Purkinje cell (primary cell): Measurements from ENCODE around the gene LRRC26. TPM values are rescaled to one million over a fixed set of nuclear protein-coding genes. Genes with fewer than 3 reads are reported as not detected.

Source experiments
- polyA plus RNA-seq: library from polyadenylated mRNA; unstranded; fragments of >200 nt; fragmentation: Nextera tagmentation; gene quantifications from 2 replicates; pipeline ENCODE4 v1.2.1, GENCODE V29; 2014

Gene LRRC26, protein sequence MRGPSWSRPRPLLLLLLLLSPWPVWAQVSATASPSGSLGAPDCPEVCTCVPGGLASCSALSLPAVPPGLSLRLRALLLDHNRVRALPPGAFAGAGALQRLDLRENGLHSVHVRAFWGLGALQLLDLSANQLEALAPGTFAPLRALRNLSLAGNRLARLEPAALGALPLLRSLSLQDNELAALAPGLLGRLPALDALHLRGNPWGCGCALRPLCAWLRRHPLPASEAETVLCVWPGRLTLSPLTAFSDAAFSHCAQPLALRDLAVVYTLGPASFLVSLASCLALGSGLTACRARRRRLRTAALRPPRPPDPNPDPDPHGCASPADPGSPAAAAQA
- polyA plus RNA-seq = not detected in 2 replicates

DNA sequence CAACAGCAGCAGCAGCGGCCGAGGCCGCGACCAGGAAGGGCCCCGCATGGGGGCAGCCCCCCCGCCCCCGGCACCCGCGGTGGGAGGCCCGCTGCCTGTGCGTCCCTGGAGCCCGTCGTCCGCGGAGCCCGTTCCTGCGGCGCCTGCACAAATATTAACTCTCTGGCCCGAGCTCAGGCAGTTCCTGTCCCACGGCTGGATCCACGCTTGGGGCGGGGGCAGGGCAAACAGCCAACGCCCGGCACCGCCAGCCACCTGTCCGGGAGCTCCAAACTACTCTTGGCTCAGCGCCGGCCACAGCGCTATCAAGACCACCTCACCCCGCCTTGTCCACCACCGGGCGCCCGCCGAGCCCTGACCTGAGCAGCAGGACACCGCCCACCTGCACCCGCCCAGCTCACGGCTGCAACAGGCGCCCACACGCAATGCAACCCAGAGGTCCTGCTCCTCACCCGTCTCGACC is at the start of gene LRRC26:
Gene LRRC26 (minus strand): TSS at position 156 of the 463 bp plus-strand sequence. CDS start 108 bp downstream, at position 48.

DNA sequence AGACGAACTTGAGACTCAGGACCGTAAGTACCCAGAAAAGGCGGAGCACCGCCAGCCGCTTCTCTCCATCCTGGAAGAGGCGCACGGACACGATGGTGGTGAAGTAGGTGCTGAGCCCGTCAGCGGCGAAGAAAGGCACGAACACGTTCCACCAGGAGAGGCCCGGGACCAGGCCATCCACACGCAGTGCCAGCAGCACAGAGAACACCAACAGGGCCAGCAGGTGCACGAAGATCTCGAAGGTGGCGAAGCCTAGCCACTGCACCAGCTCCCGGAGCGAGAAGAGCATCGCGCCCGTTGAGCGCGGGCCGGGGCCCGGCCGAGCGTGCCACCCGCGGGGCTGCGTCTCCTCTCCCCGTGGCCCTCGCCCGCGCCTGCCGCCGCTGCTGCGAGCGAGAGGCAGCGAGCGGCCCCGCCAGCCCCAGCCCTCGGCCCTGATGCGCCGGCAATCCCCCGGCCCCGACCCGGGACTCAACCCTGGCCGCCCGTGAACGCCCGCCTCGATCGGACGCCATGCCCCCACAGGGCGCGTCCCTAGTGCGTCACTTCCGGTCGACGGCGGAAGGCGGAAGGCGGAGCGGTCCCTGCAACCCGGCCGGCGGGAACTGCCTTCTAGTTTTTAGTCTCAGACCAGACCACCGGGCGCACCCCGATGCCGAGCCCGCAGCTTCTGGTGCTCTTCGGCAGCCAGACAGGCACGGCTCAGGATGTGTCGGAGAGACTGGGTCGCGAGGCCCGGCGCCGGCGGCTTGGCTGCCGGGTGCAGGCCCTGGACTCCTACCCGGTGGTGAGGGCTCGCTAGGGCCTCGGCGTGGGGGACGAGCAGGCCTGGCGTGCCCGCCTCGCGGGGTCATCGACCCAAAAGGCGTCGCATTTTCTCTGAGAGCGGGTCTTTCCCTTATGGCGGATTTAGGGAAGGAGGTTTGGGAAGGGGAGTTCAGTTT is 35.5 kb upstream of the LRRC26 start, which contains the start of the genes NDOR1 and TMEM203:
Gene NDOR1 (plus strand): TSS at position 575 of the 944 bp plus-strand sequence. CDS start 78 bp downstream, at position 653.
Gene TMEM203 (minus strand): TSS at position 523 of the 944 bp plus-strand sequence. CDS start 234 bp downstream, at position 289.

DNA sequence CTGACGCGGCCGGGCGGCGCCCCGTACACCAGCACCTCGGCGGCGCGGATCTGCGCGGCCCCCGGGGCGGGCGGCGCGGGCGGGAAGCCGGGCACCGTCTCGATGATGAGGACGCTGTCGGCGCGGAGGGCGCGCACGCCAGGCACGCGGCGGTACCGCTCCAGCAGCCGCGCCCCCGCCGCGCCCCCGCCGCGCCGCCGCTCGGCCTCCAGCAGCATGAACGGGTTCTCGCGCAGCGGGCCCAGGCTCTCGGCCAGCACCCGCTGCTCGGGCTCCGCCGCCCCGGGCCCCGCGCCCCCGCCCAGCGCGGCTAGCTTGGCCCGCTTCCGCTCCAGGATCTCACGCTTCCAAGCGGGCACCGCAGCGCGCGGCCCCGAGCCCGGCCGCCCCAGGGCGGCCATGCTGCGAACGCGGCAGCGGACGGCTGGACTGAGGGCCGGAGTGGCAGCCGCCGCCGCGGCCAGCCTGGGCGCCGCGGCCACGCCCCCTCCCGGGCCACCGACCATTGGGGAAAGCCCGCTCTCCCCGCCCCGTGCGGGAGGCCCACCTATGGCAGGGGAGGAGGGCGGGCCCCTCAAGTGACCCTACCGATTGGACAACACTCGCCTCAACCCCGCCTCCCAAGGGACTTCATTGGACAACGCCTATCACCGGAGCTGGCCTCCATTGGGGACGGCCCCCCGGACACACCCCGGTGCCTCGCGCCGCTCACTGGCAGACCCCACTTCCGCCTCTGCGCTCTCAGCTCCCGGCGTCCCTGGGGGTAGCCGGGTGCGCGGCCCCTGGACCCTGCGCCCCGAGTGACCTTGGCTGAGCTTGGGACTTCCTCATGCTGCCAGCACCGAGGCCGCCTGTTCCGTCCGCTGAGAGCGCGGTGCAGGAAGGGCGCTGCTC is 30.7 kb upstream of the LRRC26 start, which contains the start of gene TPRN:
Gene TPRN (minus strand): TSS at position 431 of the 894 bp plus-strand sequence. CDS start 30 bp downstream, at position 401.

DNA sequence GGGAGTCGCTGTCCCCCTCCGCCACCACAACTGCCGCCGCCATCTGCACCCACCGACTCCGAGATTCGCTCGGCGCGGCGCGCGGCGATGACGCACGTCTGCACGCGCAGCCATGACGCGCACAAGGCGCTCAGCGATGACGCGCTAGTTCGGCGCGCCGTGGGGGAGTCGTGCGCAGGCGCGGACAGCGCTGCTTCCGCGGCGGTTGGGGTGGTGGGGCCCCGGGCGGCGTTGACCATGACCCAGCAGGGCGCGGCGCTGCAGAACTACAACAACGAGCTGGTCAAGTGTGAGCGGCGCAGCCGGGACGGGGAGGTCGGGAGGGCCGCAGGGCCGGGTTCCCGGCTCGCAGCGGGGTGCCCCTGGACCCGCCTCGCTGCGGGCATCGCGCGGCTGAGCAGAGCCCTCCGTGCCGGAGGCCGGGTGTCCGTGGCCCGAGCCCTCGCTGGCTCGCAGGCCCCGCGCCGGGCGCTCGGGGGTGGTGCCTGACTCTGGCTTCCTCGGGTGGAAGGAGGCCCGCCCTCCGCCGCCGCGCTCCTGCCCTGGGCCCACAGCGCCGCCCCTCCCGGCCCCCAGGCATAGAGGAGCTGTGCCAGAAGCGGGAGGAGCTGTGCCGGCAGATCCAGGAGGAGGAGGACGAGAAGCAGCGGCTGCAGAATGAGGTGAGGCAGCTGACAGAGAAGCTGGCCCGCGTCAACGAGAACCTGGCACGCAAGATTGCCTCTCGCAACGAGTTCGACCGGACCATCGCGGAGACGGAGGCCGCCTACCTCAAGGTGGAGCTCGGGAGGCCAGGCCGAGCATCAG is 18.8 kb upstream of the LRRC26 start, which contains the start of the genes ANAPC2 and SSNA1:
Gene ANAPC2 (minus strand): TSS at position 71 of the 807 bp plus-strand sequence. CDS start 28 bp downstream, at position 43.
Gene SSNA1 (plus strand): TSS at position 187 of the 807 bp plus-strand sequence. CDS start 51 bp downstream, at position 238.

DNA sequence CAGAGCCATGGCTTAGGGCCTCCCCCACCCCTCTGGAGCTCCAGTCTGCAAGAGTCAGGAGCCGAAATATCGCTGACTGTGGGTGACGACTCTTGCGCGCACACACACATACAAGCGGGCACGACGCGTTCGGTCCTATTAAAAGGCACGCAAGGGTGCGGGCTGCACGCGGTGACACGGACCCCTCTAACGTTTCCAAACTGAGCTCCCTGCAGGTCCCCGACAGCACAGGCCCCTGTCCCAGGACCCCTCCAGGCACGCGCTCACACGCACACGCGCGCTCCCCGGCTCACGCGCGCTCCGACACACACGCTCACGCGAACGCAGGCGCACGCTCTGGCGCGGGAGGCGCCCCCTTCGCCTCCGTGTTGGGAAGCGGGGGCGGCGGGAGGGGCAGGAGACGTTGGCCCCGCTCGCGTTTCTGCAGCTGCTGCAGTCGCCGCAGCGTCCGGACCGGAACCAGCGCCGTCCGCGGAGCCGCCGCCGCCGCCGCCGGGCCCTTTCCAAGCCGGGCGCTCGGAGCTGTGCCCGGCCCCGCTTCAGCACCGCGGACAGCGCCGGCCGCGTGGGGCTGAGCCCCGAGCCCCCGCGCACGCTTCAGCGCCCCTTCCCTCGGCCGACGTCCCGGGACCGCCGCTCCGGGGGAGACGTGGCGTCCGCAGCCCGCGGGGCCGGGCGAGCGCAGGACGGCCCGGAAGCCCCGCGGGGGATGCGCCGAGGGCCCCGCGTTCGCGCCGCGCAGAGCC is 31.0 kb downstream of the LRRC26 start, which contains the start of gene GRIN1:
Gene GRIN1 (plus strand): TSS at position 433 of the 746 bp plus-strand sequence. CDS start 333 bp downstream, outside the sequence.

Other genes starting within 250 kb of the LRRC26 start
- 0.56 and 2.2 TPM in 2 replicates for gene FBXW5, start 225.3 kb downstream of the LRRC26 start, polyA plus RNA-seq
- 0.90 TPM in 1 of 2 replicates, not detected in the other for gene C8G, start 224.8 kb downstream of the LRRC26 start, polyA plus RNA-seq
- not detected in 2 replicates for gene LCN12, start 217.8 kb downstream of the LRRC26 start, polyA plus RNA-seq
- gene PTGDS, start 192.5 kb downstream of the LRRC26 start, polyA plus RNA-seq = 67.9 and 135 TPM in 2 replicates
- not detected in 2 replicates for gene LCNL1, start 187.1 kb downstream of the LRRC26 start, polyA plus RNA-seq
- 4.7 TPM in 2 replicates for gene PAXX, start 177.6 kb downstream of the LRRC26 start, polyA plus RNA-seq
- gene CLIC3, start 173.5 kb downstream of the LRRC26 start, polyA plus RNA-seq = not detected in 2 replicates
- gene ABCA2, start 141.8 kb downstream of the LRRC26 start, polyA plus RNA-seq = 0.60 and 0.74 TPM in 2 replicates
- not detected in 2 replicates for gene FUT7, start 138.0 kb downstream of the LRRC26 start, polyA plus RNA-seq
- gene NPDC1, start 123.9 kb downstream of the LRRC26 start, polyA plus RNA-seq = 10.3 and 19.0 TPM in 2 replicates
- gene ENTPD2, start 116.0 kb downstream of the LRRC26 start, polyA plus RNA-seq = not detected in 2 replicates
- 0.24 TPM in 1 of 2 replicates, not detected in the other for gene SAPCD2, start 99.5 kb downstream of the LRRC26 start, polyA plus RNA-seq
- gene UAP1L1, start 92.5 kb downstream of the LRRC26 start, polyA plus RNA-seq = not detected in 2 replicates
- 5.7 and 15.4 TPM in 2 replicates for gene MAN1B1, start 83.1 kb downstream of the LRRC26 start, polyA plus RNA-seq
- gene DPP7, start 55.3 kb downstream of the LRRC26 start, polyA plus RNA-seq = 9.9 and 22.2 TPM in 2 replicates
- gene GRIN1, start 30.9 kb downstream of the LRRC26 start, polyA plus RNA-seq = 21.4 and 26.3 TPM in 2 replicates
- not detected in 2 replicates for gene TMEM210, start 2.0 kb upstream of the LRRC26 start, polyA plus RNA-seq
- gene ANAPC2, start 18.5 kb upstream of the LRRC26 start, polyA plus RNA-seq = 0.71 TPM in 1 of 2 replicates, not detected in the other
- 7.4 and 25.2 TPM in 2 replicates for gene SSNA1, start 18.6 kb upstream of the LRRC26 start, polyA plus RNA-seq
- 0.44 and 0.99 TPM in 2 replicates for gene TPRN, start 30.7 kb upstream of the LRRC26 start, polyA plus RNA-seq
- gene TMEM203, start 35.6 kb upstream of the LRRC26 start, polyA plus RNA-seq = 21.0 and 30.3 TPM in 2 replicates
- gene NDOR1, start 35.6 kb upstream of the LRRC26 start, polyA plus RNA-seq = 0.10 and 0.11 TPM in 2 replicates
- 2.6 and 5.0 TPM in 2 replicates for gene RNF208, start 52.2 kb upstream of the LRRC26 start, polyA plus RNA-seq
- gene CYSRT1, start 55.1 kb upstream of the LRRC26 start, polyA plus RNA-seq = 0.26 TPM in 1 of 2 replicates, not detected in the other
- gene RNF224, start 57.5 kb upstream of the LRRC26 start, polyA plus RNA-seq = not detected in 2 replicates
- not detected in 2 replicates for gene SLC34A3, start 60.9 kb upstream of the LRRC26 start, polyA plus RNA-seq
- gene TUBB4B, start 71.2 kb upstream of the LRRC26 start, polyA plus RNA-seq = 94.6 and 103 TPM in 2 replicates
- not detected in 2 replicates for gene STPG3, start 81.2 kb upstream of the LRRC26 start, polyA plus RNA-seq
- 0.38 and 1.0 TPM in 2 replicates for gene NELFB, start 85.3 kb upstream of the LRRC26 start, polyA plus RNA-seq
- gene TOR4A, start 107.7 kb upstream of the LRRC26 start, polyA plus RNA-seq = not detected in 2 replicates
- gene NRARP, start 132.2 kb upstream of the LRRC26 start, polyA plus RNA-seq = not detected in 2 replicates